HG02642 (cell line): ENCODE measurements around the gene CLIC4.
"Not testable (repeated sequence)": the region's sequence is repeated elsewhere in the genome, so short reads cannot be mapped to it uniquely, and the experiment has no call there.

ENCODE experiments used
- ATAC-seq: cut with Tn5 transposase; IDR thresholded peaks from one replicate; pipeline ENCODE4 v1.9.1; 2021; ENCODE audit warnings: mild to moderate bottlenecking; ENCODE audit not compliant: unreplicated experiment, poor library complexity

Gene CLIC4

DNA sequence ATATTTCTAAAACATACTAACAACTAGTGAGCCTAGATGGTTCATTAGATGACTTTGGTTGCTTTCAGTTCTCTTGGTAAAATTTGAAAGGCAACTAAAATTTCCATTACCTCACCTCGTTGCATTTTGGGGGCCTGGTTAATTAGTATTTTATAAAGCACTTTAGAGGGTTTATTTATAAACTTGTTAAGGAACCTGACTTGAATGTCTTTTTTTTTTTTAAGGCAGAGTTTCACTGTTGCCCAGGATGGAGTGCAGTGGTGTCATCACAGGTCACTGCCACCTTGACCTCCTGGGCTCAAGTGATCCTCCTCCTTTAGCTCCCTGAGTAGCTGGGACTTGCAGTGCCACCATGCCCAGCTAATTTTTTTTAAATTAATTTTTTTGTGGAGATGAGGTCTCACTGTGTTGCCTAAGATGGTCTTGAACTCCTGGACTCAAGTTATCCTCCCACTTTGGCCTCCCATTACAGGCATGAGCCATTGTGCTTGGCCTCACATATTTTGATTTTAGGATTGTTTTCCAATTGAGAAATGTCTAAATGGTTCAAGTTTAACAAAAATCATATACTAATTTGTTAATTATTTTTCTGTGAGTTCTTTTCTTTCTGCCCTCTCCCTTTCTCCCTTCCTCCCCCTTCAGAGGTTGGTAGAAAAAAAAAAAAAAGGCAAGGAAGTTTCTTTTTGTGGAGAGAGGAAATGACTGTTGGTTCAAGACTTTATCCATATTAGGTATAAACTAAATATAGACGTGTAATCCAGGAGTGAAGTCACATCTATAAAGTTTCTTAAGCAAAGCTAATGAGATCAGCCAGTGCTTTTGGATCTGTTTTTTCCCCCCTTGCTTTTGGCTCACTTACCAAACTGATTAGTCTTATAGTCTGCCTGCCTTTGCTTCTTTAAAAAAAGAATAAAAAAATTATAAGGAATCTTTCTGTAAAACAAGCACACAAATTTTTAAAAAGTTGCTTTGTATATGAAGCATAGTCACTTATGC is 24.7 kb downstream of the CLIC4 start:
- no peak for ATAC-seq

GRCh38 chr1:24770881-24771280 is 25.6 kb downstream of the CLIC4 start:
- ATAC-seq = no peak

GRCh38 chr1:24771574-24771973 is 26.3 kb downstream of the CLIC4 start:
- no peak for ATAC-seq

DNA sequence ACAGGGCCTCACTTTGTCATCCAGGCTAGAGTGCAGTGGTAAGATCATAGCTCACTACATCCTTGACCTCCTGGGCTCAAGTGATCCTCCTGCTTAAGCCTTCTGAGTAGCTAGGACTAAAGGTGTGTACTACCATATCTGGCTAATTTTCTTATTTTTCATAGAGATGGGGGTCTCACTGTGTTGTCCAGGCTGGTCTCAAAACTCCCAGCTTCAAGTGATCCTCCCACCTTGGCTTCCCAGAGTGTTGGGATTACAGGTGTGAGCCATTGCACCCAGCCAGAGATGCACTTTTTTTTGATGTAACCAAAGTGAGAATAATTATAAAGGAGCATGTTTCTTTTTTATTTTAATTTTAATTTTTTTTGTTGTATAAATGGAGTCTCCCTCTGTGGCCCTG is 28.4 kb downstream of the CLIC4 start:
- no peak for ATAC-seq

DNA sequence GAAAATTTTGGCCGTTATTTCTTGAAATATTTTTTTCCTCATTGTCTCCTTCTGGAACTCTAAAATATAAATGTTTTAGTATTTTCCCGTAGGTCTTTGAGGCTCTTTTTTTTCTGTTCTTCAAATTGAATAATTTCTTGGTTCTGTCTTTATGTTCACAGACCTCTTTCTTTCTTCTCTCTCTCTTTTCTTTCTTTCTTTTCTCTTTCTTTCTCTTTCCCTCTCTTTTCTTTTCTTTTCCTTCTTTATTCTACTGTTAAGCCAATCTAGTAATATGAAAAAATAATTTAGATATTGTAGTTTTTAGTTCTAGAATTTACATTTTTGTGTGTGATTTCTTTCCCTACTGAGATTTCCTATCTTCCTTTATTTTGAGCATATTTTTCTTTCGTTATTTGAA is 30.1 kb downstream of the CLIC4 start:
- ATAC-seq = no peak

DNA sequence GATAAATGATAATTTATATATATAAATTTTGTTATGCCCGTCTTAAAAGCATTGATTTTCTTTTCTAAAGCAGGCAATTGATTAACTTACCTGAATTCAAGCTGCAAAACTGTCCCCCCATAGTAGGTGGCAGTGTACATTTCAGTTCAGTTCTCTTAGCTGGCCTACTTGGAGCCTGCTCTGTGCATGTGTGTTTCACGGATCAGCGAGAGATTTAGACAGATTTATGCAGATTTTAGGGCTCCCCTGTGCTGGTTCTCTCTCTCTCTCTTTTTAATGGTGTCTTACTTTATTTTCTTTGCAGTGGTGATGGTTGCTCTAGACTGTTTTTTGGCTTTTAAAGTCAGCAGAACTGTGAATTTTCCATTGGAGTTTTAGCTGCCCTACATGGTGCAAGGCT is 30.7 kb downstream of the CLIC4 start:
- no peak for ATAC-seq

DNA sequence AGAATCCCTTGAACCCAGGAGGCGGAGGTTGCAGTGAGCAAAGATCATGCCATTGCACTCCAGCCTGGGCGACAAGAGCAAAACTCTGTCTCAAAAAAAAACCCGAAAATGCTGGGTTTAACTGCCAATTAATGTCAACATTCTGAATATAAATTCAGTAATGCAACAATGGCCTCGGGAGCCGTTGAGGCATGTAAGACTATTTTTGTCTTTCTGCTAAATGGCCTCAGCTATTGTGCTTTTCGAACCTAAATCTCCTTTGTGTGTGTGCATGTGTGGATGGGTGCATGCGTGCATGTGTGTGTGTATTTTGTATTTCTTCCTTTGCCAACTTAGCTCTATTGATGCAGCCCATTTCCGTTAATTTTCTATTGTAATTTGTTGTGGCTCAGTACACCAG is 31.6 kb downstream of the CLIC4 start:
- ATAC-seq = no peak

GRCh38 chr1:24778141-24778540 is 32.9 kb downstream of the CLIC4 start:
- ATAC-seq = no peak

DNA sequence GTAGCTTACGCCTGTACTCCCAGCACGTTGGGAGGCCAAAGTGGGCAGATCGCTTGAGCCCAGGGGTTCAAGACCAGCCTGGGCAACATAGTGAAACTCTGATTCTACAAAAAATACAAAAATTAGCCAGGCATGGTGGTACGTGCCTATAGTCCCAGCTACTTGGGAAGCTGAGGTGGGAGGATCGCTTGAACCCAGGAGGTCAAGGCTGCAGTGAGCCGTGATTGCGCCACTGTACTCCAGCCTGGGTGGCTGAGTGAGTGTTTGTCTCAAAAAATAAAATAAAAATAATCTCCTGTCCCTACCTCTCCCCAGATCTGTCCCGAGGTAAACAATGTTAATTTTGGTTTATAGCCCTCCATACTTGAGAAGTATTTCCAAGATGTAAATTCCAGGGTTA is 34.0 kb downstream of the CLIC4 start:
- not testable (repeated sequence) for ATAC-seq

DNA sequence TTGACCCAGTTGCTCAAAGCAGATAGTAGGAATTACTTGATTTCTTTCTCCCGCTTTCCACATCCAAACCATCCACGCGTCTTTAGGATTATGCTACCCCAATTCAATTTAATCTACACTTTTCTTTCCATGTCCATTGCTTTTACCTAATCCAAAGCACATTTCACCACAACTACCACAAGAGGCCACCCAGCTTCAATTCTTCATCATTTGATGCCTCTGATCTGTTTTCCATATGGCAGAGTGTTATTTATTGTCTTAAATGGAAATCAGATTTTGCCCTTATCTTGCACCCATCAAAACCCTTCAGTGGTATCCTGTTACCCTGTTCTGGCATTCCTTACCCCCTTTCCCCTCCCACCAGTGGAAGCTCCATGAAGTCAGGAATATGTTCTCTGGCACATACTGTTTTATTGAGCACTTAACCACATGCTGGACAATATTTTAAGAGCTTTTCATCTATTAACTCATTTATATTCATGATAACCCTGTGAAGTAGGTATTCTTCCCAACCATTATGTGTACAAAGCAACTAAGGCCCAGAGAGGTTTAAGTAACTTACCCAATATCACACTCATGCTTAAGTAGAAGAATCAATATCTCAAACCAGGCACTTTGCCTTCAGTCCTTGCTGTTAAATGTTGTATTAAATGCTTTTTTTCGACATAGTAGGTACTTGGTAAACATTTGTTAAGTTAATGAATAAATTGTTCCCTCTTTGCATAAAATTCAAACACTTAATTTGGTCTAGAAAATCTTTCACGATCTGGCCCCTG is 34.6 kb downstream of the CLIC4 start:
- ATAC-seq = no peak

GRCh38 chr1:24780626-24781025 is 35.4 kb downstream of the CLIC4 start:
- ATAC-seq = not testable (repeated sequence)

DNA sequence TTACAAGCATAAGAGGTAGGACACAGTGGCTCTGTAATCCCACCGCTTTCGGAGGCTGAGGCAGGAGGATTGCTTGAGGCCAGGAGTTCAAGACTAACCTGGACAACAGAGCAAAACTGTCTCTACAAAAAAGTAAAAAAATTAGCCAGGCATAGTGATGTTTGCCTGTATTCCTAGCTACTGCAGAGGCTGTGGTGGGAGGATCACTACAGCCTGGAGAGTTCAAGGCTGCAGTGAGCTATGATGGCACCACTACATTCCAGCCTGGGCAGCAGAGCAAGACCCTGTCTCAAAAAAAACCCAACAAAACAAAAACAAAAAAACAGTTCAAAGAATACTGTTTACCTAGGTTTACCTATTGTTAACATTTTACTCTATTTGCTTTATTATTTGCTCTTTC is 37.4 kb downstream of the CLIC4 start:
- ATAC-seq = no peak

DNA sequence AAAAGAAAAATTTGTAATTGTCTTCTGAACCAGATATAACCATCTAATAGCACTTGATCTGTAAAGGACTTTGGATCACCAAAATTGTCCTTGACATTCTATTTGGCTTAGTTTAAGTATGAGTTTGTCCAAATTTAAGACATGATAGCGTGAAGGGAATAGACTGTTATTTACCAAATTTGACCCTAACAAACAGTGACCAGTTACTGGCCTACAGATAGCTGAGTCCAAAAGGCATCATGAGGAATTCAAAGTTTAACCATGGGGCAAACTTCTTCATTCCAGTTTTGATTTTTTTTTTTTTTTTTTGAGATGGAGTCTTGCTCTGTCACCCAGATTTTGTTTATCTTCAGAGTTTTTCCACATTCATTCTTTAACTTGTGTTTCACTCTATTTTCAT is 38.5 kb downstream of the CLIC4 start:
- no peak for ATAC-seq

DNA sequence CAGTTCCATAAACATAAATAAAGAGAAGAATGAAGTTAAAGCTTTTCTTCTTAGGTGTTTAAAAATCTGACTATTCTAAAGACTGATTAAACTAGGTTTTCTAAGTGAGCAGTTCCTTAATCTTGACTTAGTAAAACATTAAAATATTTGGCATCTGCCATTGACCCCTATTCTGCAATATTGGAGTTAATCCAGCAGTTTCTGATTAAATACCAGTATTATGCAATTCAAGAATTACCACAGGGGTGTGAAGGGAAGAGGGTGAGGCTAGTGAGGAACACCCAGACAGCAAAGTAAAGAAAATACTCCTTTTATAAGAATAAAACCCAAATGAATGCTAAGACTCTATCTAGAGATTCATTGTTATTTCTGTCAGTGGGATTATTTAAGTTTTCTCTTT is 40.9 kb downstream of the CLIC4 start:
- ATAC-seq = no peak

DNA sequence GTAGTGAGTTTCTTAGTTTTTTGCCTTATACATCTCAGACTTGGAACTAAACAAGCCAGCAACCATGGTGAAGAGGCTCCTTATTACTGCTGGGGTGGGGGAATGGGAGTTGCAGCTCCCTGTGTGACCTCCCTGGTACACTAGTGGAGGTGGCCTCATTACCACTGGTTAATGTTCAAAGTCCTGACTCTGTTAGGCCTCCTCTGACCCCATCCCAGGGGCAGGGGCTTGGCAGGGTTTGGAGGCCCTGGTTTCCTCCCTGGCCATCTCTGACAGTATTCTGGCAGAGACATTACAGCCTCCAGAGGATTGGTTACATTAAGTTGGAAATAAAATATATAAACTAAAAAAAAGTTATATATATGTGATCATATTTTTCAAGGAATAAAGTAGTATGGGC is 45.2 kb downstream of the CLIC4 start:
- ATAC-seq = no peak

- ATAC-seq = no peak
Observed at GRCh38 chr1:24793447-24794129, 48.3 kb downstream of the CLIC4 start.

DNA sequence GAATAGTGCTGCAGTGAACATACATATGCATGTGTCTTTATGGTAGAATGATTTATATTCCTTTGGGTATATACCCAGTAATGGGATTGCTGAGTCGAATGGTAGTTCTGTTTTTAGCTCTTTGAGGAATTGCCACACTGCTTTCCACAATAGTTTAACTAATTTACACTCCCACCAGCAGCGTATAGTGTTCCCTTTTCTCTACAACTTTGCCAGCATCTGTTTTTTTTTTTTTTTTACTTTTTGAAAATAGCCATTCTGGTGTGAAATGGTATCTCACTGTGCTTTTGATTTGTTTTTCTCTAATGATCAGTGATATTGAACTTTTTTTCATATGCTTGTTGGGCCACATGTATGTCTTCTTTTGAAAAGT is 48.9 kb downstream of the CLIC4 start:
- not testable (repeated sequence) for ATAC-seq

- no peak for ATAC-seq
Observed at GRCh38 chr1:24795236-24795635, 50.0 kb downstream of the CLIC4 start.

- no peak for ATAC-seq
Observed at GRCh38 chr1:24796524-24796923, 51.3 kb downstream of the CLIC4 start.

DNA sequence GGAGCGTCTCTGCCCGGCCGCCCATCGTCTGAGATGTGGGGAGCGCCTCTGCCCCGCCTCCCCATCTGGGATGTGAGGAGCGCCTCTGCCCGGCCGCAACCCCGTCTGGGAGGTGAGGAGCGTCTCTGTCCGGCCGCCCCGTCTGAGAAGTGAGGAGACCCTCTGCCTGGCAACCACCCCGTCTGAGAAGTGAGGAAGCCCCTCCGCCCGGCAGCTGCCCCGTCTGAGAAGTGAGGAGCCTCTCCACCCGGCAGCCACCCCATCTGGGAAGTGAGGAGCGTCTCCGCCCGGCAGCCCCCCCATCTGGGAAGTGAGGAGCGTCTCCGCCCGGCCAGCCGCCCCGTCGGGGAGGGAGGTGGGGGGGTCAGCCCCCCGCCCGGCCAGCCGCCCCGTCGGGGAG is 54.0 kb downstream of the CLIC4 start:
- not testable (repeated sequence) for ATAC-seq

- ATAC-seq = no peak
Observed at GRCh38 chr1:24801176-24801575, 55.9 kb downstream of the CLIC4 start.
